ENCODE measurements around the gene SDC1. TPM values are rescaled to one million over a fixed set of nuclear protein-coding genes. Genes with fewer than 3 reads are reported as not detected.

SDC1 gene
- total and polyA plus RNA-seq, 8 donors: 88.9 to 278 (median 117) TPM

GRCh38 chr2:20264629-20265028 lies 39.7 kb upstream of the SDC1 start:
- H3K9me3 ChIP-seq: no peaks in the 10 kb centered on the region
- no peak for ATAC-seq
- intact Hi-C loops (cut with DNase I): no loop called here

GRCh38 chr2:20257411-20257810 lies 32.5 kb upstream of the SDC1 start:
- Histone ChIP-seq H3K36me3 (peaks cover 0 to 87% of the 10 kb centered on the region in 2 donors), H3K27ac (no peak overlapping the region), H3K4me3 (no peak overlapping the region), H3K9me3 (no peaks in the 10 kb centered on the region), H3K27me3 (no peaks in the 10 kb centered on the region), H3K4me1 (no peaks in the 10 kb centered on the region)
- TF ChIP-seq CTCF (IDR thresholded peaks at IDR 0.05): no peak
- DNase-seq: no peak
- no peak for ATAC-seq
- intact Hi-C loops (cut with DNase I): no loop called here

More at GRCh38 chr2:20264629-20265028, 39.7 kb upstream of the SDC1 start:
- H3K36me3 ChIP-seq: peaks cover 0 to 56% of the 10 kb centered on the region in 2 donors
- DNase-seq: no peak
- no peaks in the 10 kb centered on the region for H3K27me3 ChIP-seq
- no peak overlapping the region for H3K27ac ChIP-seq
- no peak for TF ChIP-seq CTCF (IDR thresholded peaks at IDR 0.05)
- H3K4me1 ChIP-seq: no peaks in the 10 kb centered on the region
- H3K4me3 ChIP-seq: no peak overlapping the region

GRCh38 chr2:20254731-20255130 lies 29.8 kb upstream of the SDC1 start:
- TF ChIP-seq CTCF (IDR thresholded peaks at IDR 0.05): no peak
- H3K4me3 ChIP-seq: no peak overlapping the region

GRCh38 chr2:20250436-20250835 lies 25.5 kb upstream of the SDC1 start:
- no peak for ATAC-seq
- peaks cover 0 to 91% of the 10 kb centered on the region in 2 donors for H3K36me3 ChIP-seq
- H3K4me1 ChIP-seq: no peaks in the 10 kb centered on the region
- intact Hi-C loops (cut with DNase I): no loop called here
- H3K27me3 ChIP-seq: no peaks in the 10 kb centered on the region
- no peak for TF ChIP-seq CTCF (IDR thresholded peaks at IDR 0.05)
- no peak overlapping the region for H3K27ac ChIP-seq
- H3K4me3 ChIP-seq: no peak overlapping the region
- H3K9me3 ChIP-seq: no peaks in the 10 kb centered on the region
- DNase-seq: no peak

More at GRCh38 chr2:20254731-20255130, 29.8 kb upstream of the SDC1 start:
- DNase-seq (no peak), ATAC-seq (no peak)
- H3K4me1 ChIP-seq: no peaks in the 10 kb centered on the region
- intact Hi-C loops (cut with DNase I): no loop called here
- peaks cover 0 to 87% of the 10 kb centered on the region in 2 donors for H3K36me3 ChIP-seq
- no peaks in the 10 kb centered on the region for H3K27me3 ChIP-seq
- H3K9me3 ChIP-seq: no peaks in the 10 kb centered on the region
- H3K27ac ChIP-seq: no peak overlapping the region

GRCh38 chr2:20249170-20249569 lies 24.2 kb upstream of the SDC1 start:
- intact Hi-C loops (cut with DNase I): no loop called here
- Histone ChIP-seq H3K27ac (no peak overlapping the region), H3K36me3 (peaks cover 0 to 78% of the 10 kb centered on the region in 2 donors), H3K9me3 (no peaks in the 10 kb centered on the region), H3K27me3 (no peaks in the 10 kb centered on the region), H3K4me1 (no peaks in the 10 kb centered on the region), H3K4me3 (no peak overlapping the region)
- ATAC-seq (no peak), DNase-seq (no peak)
- TF ChIP-seq CTCF (IDR thresholded peaks at IDR 0.05): no peak

Data from left lung (tissue), 10 donors.